ENCODE results near the gene TRMT1.
"Not testable (repeated sequence)": the region's sequence is repeated elsewhere in the genome, so short reads cannot be mapped to it uniquely, and the experiment has no call there.

The TRMT1 gene

GRCh38 chr19:13116282-13117175 lies at the start of gene TRMT1:
TRMT1 (minus strand) TSS chr19:13116740; CDS start chr19:13116399, 341 bp downstream.
- DNase-seq (ENCODE audit: low read depth), result peak; percentile 67

- not testable (repeated sequence) for DNase-seq (ENCODE audit: low read depth)
Measured at GRCh38 chr19:13166151-13166550, 49.6 kb upstream of the TRMT1 start.

- no peak for DNase-seq (ENCODE audit: low read depth)
Measured at GRCh38 chr19:13165162-13165997, 48.8 kb upstream of the TRMT1 start.

GRCh38 chr19:13164343-13165161 lies 48.0 kb upstream of the TRMT1 start:
- DNase-seq (ENCODE audit: low read depth), result no peak

- DNase-seq (ENCODE audit: low read depth), result no peak
Measured at GRCh38 chr19:13163609-13164342, 47.2 kb upstream of the TRMT1 start.

GRCh38 chr19:13162724-13163608 lies 46.4 kb upstream of the TRMT1 start:
- DNase-seq (ENCODE audit: low read depth), result peak; percentile 90

- no peak for DNase-seq (ENCODE audit: low read depth)
Measured at GRCh38 chr19:13160557-13160956, 44.0 kb upstream of the TRMT1 start.

- no peak for DNase-seq (ENCODE audit: low read depth)
Measured at GRCh38 chr19:13159713-13160112, 43.2 kb upstream of the TRMT1 start.

GRCh38 chr19:13155472-13156359 lies 39.2 kb upstream of the TRMT1 start:
- DNase-seq (ENCODE audit: low read depth), result no peak

- no peak for DNase-seq (ENCODE audit: low read depth)
Measured at GRCh38 chr19:13154911-13155471, 38.5 kb upstream of the TRMT1 start.

- peak; percentile 82 for DNase-seq (ENCODE audit: low read depth)
Measured at GRCh38 chr19:13154241-13154778, 37.8 kb upstream of the TRMT1 start.

GRCh38 chr19:13153569-13154240 lies 37.2 kb upstream of the TRMT1 start:
- no peak for DNase-seq (ENCODE audit: low read depth)

- no peak for DNase-seq (ENCODE audit: low read depth)
Measured at GRCh38 chr19:13152974-13153568, 36.5 kb upstream of the TRMT1 start.

GRCh38 chr19:13152356-13152973 lies 35.9 kb upstream of the TRMT1 start:
- DNase-seq (ENCODE audit: low read depth), result no peak

- DNase-seq (ENCODE audit: low read depth), result no peak
Measured at GRCh38 chr19:13151605-13152355, 35.2 kb upstream of the TRMT1 start.

- DNase-seq (ENCODE audit: low read depth), result no peak
Measured at GRCh38 chr19:13150931-13151604, 34.5 kb upstream of the TRMT1 start.
